Myocyte (in vitro differentiated cells): Measurements from ENCODE around the gene CA6. TPM values are rescaled to one million over a fixed set of nuclear protein-coding genes. Genes with fewer than 3 reads are reported as not detected.
"Not testable (repeated sequence)": the region's sequence is repeated elsewhere in the genome, so short reads cannot be mapped to it uniquely, and the experiment has no call there.

ENCODE experiments used
- DNase-seq: peaks from one replicate; pipeline ENCODE4 v3.0.0-alpha.2; 2012; ENCODE audit warnings: low read depth
- polyA plus RNA-seq: library from polyadenylated mRNA; unstranded; fragments of >200 nt; gene quantifications from one replicate; pipeline ENCODE4 v1.2.1, GENCODE V29; 2012; ENCODE audit warnings: missing spikeins
- total RNA-seq: library from RNA; depleted of rRNA; stranded (reverse); fragments of >200 nt; gene quantifications from 2 replicates; pipeline ENCODE4 v1.2.3, GENCODE V29; 2014

The CA6 gene
- total RNA-seq: not detected in 2 replicates
- not detected for polyA plus RNA-seq

DNA sequence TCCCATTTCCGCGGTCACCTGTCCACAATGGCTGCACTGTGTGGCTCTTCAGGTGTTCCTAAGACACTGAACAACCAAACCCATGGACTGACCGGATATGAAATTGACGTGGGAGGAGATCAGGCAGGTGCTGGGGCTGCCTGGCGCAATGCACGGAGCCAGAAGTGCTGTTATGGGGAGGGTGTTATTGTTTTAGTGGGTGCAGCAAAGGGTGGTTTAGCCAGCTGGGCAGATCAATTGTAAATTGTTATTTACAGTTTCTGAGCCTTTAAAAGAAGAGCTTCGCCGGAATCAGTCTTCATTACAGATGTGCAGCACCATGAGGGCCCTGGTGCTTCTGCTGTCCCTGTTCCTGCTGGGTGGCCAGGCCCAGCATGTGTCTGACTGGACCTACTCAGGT is at the start of gene CA6:
TSS of gene CA6 (plus strand) at position 301 of the 400 bp plus-strand sequence. CDS start at position 320, 19 bp downstream.
- DNase-seq: no peak

DNA sequence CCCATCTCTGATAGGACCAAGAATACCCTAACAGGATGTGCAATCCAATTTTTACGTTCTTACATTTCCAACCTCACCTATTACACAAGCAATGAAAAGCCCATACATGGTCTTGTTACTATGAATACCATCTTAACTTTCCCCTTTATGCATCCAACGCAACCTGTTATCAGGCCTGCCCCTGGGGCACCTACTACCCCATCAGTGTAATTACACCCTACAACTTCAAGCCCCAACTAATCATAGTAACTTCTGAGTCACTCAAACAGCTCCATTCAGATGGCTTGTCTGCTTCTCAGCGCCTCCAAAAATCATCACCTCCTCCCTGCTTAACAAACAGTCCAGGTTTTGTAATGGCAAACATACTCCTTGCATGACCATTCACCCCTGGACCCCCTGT is 48.9 kb upstream of the CA6 start:
- not testable (repeated sequence) for DNase-seq

DNA sequence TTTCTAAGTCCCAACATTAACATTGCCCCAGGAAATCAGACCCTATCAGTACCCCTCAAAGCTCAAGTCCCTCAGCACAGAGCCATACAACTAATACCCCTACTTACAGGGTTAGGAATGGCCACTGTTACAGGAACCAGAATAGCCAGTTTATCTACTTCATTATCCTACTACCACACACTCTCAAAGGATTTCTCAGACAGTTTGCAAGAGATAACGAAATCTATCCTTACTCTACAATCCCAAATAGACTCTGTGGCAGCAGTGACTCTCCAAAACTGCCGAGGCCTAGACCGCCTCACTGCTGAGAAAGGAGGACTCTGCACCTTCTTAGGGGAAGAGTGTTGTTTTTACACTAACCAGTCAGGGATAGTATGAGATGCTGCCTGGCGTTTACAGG is 48.2 kb upstream of the CA6 start:
- DNase-seq: not testable (repeated sequence)

DNA sequence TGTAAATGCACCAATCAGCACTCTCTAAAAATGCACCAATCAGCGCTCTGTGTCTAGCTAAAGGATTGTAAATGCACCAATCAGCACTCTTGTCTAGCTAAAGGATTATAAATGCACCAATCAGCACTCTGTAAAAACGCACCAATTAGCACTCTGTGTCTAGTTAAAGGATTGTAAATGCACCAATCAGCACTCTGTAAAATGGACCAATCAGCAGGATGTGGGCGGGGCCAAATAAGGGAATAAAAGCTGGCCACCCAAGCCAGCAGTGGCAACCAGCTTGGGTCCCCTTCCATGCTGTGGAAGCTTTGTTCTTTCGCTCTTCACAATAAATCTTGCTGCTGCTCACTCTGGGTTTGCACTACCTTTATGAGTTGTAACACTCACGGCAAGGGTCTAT is 47.2 kb upstream of the CA6 start:
- DNase-seq: not testable (repeated sequence)

DNA sequence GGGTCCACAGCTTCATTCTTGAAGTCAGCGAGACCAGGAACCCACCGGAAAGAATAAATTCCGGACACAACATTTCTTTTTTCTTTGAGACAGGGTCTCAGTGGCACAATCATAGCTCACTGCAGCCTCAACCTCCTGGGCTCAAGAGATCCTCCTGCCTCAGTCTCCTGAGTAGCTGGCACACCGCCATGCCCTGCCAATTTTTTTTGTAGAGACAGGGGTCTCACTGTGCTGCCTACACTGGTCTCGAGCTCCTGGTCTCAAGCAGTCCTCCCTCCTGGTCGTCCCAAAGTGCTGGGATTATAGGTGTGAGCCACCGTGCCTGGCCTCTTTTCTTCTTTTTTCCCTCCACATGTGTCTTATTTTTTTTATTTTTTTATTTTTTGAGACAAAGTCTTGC is 46.6 kb upstream of the CA6 start:
- no peak for DNase-seq

DNA sequence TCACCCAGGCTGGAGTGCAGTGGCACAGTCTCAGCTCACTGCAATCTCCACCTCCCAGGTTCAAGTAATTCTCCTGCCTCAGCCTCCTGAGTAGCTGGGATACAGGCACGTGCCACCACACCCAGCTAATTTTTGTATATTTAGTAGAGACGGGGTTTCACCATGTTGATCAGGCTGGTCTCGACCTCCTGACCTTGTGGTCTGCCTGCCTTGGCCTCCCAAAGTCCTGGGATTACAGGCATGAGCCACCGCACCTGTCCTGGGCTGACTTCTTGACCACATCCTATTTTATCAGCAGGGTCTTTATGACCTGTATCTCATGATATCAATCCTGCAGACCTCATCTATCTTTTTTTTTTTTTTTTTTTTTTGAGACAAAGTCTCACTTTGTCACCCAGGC is 45.0 kb upstream of the CA6 start:
- peak; percentile 59 for DNase-seq

DNA sequence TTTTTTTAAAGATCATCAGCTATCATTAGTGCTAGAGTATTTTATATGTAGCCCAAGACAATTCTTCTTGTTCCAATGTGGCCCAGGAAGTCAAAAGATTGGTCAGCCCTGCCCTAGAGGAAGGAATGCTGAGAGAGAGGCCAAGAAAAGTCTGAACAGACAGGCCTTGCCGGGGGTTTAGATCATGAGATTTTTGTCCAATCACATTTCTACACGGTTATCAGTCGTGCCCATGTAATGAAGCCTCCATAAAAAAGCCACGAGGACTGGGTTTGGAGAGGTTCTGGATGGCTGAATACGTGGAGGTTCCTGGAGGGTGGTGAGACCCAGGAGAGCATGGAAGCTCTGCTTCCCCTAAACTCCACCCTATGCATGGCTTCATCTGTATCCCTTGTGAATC is 42.9 kb upstream of the CA6 start:
- peak; percentile 30 for DNase-seq

DNA sequence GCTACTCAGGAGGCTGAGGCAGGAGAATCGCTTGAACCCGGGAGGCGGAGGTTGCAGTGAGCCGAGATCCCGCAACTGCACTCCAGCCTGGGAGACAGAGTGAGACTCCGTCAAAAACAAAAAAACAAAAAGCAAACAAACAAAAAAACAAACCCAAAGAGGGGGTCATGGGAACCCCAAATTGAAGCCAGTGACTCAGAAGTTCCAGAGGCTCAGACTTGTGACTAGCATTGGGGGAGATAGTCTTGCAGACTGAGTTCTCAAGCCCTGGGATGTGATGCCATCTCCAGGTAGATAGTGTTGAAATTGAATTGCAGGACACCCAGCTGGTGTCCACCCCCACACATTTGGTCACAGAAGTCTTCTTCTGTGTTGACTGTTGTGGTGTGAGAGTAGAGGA is 42.3 kb upstream of the CA6 start:
- DNase-seq: no peak

DNA sequence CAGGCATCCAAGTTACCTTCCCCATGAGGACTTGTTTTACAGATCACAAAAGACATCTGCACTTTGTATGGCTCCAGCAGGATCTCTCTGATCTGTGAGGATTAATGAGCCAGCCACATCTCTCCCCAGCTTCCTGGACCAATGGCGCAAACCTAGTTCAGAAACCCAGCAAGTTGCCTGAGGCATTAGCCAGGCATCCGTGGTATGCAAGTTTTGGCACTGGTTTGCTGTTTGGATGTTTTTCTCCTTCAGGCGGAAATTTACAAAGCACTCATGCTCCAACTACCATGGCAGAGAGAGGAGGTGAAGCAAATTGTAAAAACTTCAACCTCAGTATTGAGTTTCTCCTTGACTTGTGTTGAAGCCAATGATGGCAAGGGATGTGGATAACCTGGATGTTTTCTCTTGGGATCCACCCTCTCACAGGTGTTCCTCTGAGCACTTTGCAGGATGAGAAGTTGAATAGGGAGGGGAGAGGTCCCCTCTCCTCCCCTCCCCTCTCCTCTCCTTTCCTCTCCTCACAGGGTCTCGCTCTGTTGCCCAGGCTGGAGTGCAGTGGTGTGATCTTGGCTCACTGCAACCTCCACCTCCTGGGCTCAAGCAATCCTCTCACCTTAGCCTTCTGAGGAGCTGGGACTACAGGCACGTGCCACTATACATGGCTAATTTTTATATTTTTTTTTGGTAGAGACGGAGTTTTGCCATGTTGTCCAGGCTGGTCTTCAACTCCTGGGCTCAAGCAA is 41.6 kb upstream of the CA6 start:
- peak; percentile 85 for DNase-seq

DNA sequence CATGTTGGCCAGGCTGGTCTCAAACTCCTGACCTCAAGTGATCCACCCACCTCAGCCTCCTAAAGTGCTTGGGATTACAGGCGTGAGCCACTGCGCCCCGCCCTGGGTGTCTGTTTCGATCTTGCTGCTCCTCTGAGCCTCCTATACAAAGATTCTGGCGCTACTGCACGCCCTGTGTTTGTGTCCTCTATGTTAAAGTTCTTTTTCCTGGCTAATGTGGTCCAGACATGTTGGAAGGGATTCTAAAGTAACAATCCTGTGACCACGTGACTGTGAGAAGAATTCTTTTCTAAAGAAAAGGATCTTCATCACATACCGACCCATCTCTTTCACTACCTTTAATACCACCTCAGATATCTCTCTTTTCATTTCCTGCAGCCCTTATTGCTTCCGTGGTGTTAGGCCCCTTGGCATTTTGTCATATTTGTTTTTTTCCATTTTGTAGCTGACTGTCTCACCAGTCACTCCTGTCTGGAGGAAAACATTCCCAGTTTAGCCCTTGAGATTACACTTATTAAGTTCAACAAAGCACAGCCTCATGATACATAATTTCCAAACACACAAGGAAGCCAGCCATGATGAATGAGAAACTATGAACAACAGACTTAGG is 40.0 kb upstream of the CA6 start:
- DNase-seq: no peak

DNA sequence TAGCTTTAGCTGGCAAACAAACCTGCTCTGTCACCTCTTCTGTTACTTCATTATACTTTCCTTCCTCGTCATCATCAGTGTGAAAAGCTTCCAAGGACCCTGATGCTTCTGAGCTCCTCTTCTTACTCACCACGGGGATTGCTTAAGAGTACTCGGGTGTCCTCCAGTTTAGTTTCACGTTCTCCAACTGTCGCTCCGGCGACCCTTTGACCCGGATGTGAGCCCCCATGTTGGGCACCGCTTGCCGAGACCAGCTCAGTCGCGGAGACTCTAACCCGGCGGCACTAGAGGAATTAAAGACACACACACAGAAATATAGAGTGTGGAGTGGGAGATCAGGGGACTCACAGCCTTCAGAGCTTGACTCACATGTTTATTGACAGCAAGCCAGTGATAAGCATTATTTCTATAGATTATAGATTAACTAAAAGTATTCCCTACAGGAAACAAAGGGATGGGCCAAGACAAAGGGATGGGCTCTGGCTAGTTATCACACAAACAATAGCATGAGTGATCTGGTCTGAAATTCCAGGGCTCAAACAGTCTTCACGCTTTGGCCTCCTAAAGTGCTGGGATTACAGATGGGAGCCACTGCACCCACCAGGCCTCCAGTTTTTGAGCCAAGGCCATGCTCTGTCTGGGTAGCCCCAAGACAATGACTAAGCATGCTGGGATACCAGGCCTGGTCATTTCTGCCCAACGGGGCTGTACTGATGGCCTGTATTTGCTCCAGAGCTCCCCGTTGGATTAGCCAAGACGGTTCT is 37.1 kb upstream of the CA6 start:
- DNase-seq: no peak

DNA sequence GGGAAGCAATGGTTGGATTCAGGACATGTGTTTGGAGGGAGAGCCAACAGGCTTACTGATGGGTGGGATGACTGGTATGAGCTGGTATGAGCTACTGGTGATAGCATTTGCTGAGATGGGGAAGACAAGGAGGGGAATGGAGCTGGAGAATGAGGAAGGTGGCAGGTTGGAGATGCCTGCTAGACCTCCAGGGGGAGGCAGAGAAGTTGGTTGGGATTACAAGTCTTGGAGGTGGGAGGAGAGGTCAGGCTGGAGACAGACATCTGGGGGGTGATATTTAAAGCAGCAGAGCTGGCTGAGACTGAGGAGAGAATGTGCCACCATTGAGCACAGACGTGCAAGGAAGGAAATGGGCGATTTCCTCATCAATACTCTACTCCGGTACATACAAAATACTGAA is 35.3 kb upstream of the CA6 start:
- DNase-seq: no peak

DNA sequence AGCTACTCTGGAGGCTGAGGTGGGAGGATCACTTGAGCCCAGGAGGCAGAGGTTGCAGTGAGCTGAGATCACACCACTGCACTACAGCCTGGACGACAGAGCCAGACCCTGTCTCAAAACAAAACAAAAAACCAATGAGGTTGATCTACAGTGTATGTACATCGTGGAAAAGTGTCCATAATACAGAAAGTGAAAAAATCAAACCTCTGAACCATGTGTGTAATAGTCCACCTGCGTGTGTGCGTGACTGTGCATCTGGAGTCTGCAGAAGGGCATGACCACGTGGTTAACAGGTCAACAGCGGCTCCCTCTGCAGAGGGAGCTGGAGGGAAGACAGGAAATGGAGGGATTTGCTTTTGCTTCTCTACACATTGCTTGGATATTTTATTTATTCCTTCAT is 34.8 kb upstream of the CA6 start:
- no peak for DNase-seq

DNA sequence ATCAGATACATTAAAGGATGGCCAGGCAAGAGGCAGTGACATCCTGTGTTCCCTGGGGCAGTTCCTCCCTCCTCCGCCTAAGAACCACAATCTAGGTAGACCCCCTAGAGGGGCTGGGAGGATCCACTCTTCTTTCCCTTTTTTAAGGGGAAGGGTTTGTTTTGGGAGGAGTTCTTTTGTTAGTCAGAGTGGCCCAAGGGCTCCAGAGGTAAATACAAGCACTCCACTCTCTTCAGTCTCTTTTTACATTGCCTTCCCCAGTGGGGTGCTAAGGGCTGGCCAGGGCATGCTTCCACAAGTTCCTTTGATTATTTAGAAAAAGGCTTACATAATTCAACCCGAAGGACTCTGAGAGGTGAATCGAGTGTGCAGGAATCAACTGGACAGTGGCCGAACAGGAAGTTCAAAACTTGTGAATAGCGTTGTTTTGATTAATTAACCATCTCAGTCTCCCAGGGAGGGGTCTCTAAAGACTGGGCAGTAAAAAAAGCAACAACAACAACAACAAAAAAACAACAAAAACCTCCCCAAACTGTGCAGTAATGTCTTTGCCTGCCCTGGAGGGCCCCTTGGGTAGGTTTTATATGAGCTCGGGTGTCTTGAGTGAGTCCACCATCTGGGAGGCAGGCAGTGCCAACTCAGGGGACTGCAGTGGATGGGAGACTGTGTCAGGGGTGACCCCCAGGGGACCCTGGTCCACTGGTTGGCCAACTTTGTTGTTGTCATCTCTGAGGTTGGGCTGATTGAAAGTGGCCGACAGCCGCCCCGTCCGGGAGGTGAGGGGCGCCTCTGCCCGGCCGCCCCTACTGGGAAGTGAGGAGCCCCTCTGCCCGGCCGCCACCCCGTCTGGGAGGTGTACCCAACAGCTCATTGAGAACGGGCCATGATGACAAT is 34.0 kb upstream of the CA6 start:
- no peak for DNase-seq

DNA sequence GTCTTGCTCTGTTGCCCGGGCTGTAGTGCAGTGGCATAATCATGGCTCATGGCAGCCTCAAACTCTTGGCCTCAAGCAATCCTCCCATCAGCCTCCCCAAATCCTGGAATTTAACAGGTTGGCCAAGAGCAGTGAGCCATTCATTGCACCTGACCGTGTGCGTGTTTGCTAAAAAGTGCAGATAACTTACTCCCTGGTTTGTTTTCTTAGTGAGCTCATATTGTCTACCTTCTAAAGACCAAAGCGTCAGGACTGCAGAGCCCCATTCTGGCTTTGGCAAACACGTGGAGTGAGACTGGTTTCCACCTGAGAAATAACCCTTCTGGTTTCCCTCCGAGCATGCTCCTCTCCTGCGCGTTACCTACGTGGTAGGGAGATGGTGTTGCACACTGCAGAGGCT is 32.2 kb upstream of the CA6 start:
- no peak for DNase-seq

DNA sequence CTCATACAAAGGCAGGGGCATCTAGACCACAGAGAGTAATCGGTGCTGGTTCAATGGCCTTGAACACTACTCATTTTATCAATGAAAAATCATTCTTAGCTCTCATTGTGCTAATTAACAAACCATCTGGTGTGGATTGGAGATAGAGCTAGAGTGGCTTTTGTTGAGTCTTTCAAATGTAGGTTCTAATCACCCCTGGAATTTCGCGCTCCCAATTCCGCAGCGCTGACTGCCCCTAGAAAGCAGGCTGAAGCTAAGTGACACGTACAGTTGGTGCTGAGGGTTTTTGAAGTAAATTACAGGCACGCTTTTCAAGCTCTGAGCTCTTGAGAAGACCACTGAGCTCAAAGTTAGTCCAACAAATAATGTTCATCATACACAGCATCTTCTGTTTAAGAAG is 31.2 kb upstream of the CA6 start:
- DNase-seq: no peak

DNA sequence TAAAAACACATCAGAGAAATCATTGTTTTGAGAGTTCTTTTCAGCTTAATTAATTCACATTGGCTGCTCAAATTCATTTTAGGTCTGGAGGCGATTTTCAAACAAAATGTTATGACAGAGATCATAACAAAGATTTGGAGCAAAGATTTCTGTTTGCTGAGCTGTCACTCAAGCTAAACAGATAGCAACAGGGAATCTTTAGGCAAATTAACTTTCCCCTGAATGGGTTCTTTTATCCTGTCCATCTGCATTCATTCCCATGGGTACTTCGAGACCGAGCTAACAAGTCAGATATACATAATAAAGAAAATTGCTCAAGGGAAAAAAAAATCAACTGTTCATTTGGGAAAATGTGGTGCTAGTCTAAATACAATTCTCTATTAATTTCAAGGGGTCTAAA is 30.2 kb upstream of the CA6 start:
- DNase-seq: no peak

DNA sequence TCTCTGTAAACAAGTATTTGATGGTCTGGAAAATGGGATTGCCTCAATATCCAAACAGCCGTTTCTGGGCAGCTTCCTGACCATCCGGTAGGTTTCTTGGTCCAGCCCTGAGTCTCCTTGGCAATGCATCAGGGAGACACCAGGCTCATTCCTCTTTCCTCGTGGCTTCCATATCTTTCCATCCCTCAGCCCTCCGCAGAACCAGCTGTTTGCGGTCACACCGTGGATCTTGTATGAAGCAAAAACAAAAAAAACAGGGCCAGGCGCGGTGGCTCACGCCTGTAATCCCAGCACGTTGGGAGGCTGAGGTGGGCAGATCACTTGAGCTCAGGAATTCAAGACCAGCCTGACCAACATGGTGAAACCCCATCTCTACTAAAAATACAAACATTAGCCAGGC is 28.1 kb upstream of the CA6 start:
- DNase-seq: peak; percentile 60

DNA sequence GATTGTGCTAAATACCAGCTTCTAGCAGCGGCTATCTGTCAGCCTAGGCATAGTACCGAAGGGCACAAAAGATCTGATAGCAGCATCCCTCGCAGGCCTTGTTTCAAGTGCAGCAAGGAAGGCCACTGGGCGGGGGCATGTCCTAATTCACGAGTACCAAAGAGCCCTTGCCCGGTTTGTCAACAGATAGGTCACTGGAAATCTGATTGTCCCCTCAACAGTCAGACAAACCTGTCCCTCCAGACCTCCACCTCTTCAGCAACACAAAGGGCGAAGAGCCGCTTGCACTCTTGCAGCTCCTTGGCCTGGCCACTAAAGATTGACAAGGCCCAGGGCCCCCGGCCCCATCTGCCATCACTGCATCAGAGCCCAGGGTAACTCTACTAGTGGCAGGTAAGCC is 22.7 kb upstream of the CA6 start:
- no peak for DNase-seq

DNA sequence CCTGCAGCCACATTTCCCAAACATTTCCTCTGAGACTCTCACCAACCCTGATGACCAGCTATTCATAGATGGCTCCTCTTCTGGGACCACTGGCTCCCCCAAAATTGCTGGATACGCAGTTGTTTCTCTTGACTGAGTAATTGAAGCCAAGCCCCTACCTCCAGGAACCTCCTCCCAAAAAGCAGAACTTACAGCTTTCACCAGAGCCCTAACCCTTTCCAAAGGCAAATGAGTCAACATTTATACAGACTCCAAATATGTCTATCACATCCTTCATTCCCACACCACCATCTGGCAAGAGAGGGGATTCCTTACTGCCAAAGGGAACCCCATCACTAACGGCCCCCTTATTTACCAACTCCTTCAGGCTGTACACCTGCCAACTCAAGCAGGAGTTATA is 20.3 kb upstream of the CA6 start:
- DNase-seq: no peak

DNA sequence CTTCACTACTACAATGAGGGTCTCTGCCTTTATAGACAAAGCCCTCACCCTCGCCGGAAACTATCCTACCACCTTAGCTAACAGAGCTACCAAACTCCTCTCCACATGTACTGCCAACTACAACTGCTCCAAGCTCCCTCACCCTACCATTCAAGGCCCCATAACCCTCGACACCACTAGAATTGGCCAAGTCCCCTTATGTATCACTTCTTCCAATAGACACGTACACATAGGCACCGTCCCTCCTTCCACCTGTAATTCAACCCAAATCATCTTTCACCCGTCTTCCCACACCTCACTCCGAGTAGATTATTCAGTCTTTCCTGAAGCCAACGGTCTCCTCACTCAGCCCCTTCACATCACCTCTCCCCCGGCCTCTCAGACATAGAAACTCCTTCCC is 19.7 kb upstream of the CA6 start:
- no peak for DNase-seq
